GM19467 (cell line): ENCODE data around the gene CDKAL1.
"Not testable (repeated sequence)": the region's sequence is repeated elsewhere in the genome, so short reads cannot be mapped to it uniquely, and the experiment has no call there.

Experiments
- ATAC-seq: cut with Tn5 transposase; IDR thresholded peaks from one replicate; pipeline ENCODE4 v1.9.1; 2021; ENCODE audit warnings: mild to moderate bottlenecking, moderate library complexity; ENCODE audit not compliant: unreplicated experiment

CDKAL1 gene

DNA sequence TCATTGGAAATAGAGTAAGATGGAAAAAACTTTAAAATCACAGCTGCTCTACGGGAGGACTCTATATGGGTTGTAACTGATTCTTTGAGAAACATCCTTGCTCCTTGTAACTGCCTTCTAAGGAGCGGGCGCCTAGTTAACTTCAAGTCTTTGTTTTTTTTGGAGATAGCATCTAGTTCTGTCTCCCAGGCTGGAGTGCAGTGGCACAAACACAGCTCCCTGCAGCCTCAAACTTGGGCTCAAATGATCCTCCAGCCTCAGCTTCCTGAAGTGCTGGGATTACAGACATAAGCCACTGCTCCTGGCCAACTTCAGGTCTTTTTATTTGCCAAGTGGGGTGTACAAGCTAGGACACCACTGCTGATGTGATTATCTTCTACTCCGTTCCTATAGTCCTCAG, 552.9 kb downstream of the CDKAL1 start:
- ATAC-seq, result no peak

DNA sequence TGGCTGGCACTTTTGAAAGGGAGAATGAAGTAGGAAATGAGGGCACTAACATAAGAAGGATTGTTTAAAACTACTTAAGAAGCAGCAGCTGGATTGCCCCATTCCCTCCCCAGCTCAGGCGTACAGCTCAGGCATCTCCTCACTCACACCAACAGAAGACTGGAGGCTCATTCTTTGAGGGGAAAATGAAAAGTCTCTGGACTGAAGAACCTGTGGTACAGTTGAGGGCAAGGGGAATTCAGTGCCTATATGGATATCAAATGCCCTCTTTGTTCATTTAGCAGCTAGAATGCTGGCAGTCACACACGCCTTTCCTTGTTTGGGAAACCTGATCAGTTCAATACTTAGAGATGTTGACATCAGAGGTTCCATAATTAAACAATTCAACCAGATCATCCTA, 557.2 kb downstream of the CDKAL1 start:
- no peak for ATAC-seq

DNA sequence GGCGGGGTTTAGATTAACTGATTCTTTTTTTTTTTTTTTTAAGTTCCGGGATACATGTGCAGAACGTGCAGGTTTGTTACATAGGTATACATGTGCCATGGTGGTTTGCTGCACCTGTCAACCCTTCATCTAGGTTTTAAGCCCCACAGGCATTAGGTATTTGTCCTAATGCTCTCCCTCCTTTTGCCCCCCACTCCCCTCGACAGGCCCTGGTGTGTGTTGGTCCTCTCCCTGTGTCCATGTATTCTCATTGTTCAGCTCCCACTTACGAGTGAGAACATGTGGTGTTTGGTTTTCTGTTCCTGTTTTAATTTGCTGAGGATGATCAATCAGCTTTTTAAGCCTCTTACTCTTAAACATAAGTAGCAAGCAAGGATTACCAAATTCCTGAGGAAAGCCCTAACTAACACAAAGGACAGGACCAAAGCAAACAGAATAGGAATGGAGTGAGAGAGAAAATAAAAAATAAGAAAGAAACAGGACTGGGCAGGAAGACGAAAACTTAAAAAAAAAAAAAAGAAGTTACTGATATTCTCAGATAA, 558.0 kb downstream of the CDKAL1 start:
- not testable (repeated sequence) for ATAC-seq

DNA sequence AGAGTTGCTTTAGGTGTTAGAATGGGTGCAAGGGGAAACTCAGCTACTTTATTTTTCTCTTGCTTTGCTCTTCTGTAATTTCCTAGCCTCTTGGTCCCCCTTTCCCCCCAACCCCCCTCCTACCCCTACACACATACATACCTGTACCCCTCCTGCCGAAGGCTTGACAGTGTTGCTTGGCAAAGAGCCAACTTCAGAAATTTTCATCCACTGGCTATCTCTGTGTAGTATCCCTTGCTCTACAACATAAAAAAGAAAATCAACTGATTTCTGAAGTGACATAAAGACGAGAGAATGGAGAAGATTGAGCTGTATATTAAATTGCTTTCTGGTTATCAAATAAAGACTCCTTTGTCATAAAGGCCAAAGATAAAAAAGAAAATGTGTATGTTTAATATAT, 561.2 kb downstream of the CDKAL1 start:
- ATAC-seq, result no peak

DNA sequence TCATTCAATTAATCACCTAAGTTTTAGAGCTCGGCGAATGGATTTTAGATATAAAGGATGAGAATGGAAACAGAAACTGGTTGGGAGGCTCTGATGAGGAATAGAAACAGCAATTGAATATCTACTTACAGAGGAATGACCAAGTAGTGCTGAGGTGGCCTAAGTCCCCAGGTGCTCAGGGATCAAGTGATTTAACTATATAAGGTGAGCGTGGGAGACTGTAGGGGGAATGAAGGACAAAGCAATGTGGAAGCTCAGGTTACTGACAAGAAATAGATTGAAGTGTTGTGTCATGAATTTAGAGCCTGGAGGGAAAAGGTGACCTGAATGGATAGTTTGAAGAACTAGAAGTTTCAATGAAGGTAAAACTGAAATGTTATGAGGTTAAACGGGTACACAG, 563.9 kb downstream of the CDKAL1 start:
- no peak for ATAC-seq

DNA sequence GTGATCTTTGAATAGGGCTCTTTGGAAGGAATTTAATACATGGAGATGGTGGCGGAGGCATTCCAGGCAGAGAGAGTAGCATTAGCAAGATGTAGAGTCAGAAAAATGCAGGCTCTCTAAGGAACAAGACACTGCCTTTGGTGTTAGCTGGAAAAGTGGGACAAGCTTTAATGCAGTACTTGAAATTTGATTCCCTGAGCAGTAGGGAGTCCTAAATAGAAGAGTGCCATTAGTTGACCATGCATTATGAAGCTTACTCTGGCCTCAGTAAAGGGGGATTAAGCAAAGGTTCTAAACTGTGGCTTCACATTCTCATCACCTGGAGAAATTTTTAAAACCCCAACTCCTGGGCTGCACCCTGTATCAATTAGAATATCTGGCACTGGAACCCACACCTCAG, 564.5 kb downstream of the CDKAL1 start:
- ATAC-seq, result no peak

DNA sequence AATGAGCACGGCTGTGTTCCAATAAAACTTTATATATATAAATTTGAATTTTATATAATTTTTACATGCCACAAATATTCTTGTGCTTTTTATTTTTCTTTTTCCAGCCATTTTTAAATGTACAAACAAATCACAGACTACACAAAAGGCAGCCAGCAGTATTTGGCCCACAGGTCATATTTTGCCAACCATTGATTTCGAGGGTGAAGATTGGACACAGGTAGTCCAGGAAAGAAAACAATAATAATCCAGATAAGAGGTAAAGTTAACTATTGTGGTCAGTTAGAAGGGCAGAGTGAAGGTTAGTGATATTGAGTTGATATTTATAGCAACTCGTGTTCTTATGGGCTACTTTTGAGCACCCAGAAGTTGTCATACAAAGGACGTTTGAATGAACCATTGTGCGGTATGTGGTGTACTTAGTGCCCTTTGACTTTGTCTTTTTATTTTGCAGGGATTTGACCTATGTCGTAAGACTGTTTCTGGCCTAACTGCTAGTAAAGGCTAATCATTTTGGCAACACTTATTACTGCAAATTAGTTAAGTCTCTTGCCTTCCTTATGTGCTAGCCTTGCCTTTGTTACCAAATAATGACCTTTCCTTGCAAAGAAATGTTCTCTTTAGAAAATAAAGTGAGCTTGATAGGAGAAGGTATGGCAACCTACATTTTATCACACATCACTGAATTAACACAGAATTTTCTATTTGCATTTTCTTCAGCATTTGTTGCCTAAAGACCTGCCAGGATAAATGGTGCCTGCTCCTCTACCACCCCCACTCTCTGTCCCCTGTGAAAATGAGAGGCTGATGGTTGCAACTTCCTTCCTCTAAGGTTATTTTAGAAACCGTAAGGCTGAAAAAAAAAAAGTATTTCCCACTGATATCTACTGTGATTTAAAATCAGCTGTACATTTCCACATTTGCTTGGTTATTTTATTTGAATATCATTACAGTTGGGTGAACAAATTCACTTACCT, 565.4 kb downstream of the CDKAL1 start:
- no peak for ATAC-seq

DNA sequence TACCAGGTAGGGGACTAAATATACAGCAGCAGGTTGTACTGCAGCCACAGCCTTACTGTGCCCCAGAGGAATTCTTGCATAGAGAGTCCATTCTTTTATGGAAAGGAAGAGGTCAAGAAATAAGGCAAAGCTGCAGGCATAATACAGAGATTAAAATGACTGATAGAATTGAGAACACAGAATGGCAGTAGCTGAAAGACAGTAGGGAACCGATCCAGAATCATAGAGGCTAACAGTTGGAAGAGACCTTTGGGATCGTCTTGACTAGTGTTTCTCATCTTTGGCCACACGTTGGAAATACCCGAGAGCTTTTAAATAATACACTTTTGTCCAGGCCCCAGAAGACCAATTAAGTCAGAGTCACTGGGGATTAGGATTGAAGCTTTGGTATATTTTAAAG, 566.7 kb downstream of the CDKAL1 start:
- ATAC-seq, result no peak

DNA sequence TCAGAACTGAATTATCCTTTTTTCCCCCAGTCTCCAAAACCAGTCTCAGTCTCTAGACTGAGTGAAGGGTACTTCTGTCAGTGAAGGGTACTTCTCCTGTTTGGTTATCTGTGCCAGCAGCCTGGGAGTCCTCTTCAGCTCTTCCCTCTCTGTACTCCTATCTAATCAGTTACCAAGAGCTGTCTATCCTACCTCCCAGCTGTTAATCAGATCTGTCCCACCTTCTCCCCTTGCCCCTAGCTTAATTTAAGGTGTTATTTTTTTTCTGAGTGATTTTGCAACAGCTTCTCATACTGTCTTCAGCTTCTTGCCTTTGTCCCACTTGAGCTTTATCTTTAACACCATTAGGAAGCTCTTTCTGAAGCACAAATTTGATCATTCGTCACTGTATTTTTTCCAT, 567.4 kb downstream of the CDKAL1 start:
- no peak for ATAC-seq

DNA sequence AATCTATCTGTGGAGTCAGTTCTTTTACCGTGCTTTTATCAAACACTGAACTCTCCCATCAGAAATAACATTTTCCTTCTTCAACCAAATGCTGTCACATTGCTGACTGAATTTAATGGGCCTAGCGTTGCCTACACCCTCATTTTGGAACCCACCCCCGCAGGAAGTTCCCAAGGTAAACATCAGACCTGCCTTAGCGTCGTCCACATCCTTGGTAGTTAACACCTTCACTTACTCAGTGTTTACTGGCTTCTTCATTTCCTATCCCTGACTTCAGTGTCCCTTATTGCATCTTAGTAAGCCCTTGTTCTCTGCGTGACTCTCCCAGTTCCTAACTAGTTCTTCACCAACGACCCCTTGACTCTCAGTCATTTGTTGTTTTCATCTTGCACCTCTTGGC, 567.9 kb downstream of the CDKAL1 start:
- ATAC-seq, result no peak

DNA sequence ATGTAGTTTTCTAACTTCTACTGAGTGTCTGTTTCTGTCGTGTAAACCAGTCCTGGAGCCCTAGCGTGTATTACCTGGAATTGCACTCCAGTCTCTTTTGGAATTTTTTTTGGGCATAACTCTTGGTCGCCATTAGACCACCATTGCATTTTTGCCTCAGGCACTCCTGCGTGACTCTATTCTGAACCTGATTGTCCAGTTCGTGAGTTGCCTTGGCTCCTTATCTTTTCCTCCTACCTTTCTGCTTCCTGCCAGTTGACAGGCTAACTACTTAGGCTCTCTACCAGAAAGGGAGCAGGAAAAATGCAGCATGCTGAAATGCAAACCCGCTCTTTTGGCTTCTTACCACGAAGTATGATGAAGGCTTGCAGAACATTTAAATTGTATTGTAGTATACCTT, 568.4 kb downstream of the CDKAL1 start:
- ATAC-seq, result no peak

DNA sequence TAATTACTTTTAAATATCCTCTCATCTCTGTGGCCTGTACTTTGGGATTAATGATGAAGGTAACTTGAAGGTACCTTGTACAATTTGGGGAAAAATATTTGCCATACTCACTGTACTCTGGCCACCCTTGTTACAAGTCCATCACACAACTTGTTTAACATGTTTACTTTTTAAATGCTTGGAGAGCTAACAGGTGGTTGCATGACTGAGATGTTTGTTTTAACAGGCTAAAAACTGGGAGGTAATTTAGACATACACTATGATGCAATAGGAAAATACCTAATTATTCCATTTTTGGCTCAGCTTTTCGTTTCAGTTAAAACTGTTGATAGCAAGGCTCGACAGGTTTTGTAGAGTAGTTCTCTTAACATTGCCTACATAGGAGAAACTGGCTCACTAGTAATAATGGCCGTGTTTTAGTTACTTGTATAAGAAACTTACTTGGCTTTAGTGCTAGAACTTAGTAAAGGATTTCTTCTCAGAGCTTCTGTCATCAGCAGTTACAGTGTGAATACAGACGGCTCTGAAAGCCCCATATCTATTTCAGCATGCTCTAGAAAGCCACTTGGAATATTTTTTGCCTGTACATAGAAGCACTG, 569.5 kb downstream of the CDKAL1 start:
- no peak for ATAC-seq

DNA sequence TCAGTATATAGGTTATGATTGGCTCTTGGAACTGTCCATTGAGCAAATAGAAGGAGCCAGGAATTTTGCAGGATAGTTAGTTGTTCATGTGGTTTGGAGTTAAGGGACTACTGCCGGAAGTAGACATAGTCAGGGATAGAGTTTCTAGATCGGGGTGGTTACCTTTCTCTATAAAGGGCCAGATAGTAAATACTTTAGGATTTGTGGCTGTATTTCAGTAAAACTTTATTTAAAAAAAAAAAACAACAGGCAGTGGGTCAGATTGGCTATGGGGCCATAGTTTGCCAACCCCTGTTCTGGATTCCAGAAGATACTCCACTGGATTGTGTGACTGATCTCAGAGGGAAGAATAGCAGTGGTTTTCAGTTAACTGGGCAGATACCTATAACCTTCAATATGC, 570.0 kb downstream of the CDKAL1 start:
- no peak for ATAC-seq

DNA sequence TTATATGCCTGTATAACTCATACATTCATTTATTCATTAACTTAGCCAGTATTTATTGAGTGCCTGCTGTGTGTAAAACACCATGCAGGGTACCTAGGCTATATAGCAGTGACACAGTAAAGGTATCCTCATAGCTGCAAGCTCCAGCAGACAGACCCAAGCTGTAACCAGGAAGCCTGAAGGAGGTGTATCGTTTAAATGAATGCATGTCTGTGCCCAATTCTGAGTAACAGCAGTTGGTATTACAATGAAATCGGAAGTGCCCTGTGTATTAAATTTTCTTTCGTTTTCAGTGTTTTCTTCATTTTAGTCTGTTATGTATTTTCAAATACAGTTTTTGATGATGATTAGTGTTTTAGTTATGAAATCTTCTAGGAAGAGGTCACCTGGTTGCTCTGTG, 573.5 kb downstream of the CDKAL1 start:
- no peak for ATAC-seq

DNA sequence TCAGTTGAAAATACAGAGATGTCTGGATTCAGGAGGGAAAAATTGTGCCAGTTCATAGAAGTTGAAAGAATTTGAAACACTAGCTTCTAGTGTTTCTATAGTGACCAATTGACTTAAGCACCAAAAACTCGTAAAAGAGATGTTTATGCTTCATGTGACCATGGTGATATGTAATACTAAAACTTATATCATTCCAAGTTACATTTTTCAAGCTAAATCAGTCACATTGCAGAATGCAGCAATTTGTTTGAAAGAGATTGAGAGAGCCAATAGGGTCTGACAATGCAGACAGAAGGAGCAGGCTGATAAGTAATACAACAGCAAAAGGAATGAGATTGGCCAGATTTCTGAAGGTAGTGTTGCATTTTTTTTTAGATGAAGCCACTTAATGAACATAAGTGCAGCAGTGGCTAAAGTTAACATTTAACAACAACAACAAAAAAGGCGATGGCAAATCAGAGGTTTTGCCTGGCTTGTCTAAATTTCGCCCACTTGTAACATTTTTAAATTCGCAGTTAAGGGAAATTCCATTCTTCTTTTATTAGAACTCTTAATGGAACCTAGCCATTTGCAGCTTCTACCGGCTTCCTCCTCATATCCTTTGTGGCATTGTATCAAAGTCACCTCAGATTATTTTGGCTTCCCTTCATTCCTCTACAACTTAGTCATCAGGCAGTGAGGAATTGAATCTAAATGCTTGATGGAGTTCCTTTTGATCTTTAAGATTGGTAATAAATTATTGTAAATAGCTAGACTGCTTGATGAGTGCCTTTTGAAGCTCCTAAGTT, 575.3 kb downstream of the CDKAL1 start:
- no peak for ATAC-seq

DNA sequence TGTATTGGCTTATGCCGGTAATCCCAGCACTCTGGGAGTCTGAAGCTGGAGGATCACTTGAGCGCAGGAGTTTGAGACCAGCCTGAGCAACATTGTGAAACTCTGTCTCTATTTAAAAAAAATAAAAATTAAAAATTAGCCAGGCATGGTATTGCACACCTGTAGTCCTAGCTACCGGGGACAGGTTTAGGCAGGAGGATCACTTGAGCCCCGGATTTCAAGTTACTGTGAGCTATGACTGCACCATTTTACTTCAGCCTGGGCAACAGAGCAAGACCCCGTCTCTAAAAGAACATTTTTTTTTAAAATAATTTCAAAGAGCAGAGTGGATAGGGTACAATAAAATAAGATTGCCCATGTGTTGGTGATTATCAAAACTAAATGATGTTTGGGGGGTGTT, 576.4 kb downstream of the CDKAL1 start:
- no peak for ATAC-seq

DNA sequence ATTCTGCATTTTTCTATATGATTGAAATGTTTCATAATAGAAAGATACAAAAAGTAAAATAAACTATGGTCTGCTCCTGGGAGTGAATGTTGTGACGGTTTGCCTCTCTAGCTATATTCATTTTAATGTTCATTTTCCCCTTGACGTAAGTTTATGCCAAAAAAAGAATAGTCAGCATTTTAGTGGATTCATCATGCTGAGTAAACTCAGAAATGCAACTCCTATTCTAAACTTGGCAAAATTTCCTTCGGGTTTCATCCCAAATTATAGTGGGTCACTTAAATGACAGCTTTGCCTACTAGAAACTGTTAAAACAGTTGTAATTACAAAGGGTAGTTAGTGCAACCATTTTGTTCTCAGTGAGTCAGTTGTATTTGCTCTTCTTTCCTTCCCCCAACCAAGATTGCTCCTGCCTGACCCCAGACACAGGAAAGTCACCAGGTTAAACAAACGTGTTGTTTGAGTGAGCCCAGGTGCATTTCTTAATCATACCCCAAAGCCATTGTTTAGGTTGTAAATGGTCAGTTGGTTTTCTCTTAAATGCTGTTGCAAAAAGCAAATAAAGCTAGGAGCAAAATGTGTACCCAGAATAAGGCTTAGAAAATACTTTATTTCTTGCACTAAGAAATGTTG, 577.0 kb downstream of the CDKAL1 start:
- ATAC-seq, result no peak

DNA sequence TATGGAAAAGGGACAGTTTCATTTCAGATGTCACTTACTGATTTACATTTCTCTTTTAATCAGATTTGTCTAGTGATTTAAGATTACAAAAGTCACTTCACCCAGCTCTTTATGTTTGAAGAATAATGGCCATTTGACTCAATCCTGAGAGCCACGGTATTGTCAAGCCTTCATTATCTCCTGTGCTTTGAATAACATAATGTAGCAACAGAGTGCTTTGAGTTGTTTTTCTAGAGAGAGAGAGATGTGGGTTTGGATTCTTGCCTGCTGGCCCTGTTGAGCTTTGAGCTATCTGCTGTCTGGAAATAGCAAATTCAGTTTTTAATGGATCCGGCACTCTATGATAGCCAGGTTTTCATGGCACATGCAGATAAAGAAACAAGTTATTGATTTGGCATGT, 580.9 kb downstream of the CDKAL1 start:
- ATAC-seq, result no peak

DNA sequence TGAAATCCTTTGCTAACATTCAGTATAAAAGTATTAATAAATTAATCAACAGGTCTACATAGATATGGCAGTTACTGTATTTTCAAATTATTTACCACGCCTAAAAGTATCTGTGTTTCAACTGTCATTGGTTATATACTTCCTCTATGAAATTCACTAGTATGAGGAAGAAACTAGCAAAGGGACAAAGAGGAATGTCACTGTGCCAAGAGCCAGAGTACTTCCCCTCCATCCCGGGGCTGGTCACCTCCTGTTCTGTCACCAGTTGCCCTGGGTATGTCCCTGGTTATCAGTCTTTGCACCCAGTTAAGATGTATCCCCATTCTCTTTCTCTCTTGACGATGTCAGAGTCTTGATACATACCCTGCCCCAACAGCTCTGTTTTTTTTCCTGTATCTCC, 582.5 kb downstream of the CDKAL1 start:
- ATAC-seq, result no peak

DNA sequence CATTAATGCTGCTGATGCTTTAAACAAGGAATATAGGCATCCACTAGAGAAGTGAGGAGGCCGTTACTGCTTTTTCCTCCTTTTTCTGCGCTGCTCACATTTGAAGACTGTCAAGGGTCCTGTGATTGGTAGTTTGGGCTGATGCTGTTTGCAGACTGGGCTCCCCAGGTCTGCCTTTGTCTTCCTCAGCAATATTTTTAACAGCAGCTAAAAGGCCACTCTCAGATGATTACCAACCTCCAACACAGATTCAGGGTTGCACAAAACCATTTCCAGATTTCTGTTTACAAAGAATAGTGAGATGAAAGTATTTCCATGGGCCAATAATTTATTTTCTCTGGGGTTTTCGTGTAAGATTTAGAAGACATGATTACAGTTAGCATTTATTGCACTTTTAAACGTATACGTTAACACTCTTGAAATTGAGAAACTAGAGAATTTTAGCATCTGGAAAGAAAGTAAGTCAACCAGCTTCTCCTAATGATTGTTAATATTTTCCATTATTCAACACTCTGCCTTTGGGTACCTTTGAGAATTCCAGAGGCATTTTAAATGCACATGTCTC, 584.0 kb downstream of the CDKAL1 start:
- no peak for ATAC-seq
